GM18861 (cell line): ENCODE measurements around the gene CNEP1R1.
A peak's percentile ranks its signal among the peaks of the same experiment; 100 is the strongest.

Source experiments
- ATAC-seq: cut with Tn5 transposase; IDR thresholded peaks from one replicate; pipeline ENCODE4 v1.9.1; 2021; ENCODE audit not compliant: unreplicated experiment

CNEP1R1 gene

DNA sequence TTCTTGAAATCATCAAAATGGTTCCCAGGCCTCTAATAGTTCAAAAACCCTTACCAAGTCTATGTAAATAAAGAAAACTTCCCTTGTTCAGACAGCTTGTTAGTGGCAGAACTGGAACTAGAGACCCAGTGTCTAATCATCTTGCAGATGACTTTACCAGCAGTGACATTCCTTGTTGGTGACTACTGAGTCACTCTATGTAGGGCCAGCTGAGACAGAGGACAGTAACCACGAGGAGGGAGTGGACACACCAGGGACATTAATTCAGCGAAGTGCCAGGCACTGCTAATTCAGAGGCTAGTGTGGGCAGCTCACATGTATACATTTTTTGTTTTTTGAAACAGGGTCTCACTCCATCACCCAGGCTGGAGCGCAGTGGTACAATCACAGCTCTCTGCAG, 34.6 kb downstream of the CNEP1R1 start:
- no peak for ATAC-seq

DNA sequence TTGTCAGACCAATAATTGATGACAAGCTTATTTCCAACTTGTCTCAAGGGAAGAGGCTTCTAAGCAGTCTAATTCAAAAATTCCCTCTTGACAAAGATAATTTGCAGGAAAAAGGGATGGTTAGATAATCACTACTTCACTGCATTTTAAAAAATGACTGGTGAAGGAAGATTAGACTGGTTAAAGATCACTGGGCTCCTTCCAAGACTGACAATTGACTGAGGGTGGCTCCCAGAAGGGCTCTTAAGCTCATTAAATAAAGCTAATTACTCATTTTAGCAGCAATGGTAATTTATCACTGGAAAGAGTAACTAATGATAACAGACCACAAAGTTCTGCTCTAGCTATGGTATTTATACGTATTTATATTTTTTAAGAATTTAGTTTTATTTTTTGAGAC, 36.3 kb downstream of the CNEP1R1 start:
- no peak for ATAC-seq

GRCh38 chr16:50065241-50065623, 40.2 kb downstream of the CNEP1R1 start:
- ATAC-seq = no peak

- ATAC-seq = peak; percentile 61
Measured at GRCh38 chr16:50065624-50066481, 40.8 kb downstream of the CNEP1R1 start, which contains the start of gene HEATR3. TSS of gene HEATR3 (plus strand) at chr16:50065970. CDS start at chr16:50066132, 162 bp downstream.

DNA sequence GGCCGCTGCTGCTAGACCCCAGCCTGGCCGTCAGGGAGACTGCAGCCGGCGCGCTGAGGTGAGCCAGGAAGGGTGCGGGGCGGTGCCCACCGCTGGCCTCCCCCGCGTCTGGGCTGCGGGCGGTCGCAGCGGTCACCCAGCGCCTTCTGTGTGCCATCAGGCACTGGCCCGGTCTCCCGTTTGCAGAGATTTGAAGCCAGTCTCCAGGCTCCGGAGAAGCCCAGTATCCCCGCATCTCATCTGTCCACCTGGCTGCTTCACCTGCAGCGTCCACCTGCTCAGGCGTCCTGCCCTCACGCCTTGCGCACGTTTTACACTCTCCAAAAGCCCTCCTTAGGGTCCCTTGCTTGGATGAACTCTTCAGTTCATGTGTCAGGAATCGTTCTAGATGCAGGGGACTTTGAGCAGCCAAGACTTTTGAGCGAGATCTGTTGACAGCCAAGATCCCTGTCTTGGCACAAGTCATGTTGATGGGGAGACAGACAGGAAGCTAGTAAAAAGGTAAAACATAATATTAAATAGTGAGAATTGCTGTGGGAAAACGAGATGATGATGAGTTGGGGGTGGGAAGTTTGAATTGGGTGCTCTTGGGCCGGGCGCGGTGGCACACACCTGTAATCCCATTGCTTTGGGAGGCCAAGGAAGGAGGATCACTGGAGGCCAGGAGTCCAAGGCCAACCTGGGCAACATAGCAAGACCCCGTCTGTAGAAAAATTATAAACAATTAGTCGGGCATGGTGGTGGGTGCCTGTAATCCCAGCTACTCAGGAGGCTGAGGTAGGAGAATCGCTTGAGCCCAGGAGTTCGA, 41.7 kb downstream of the CNEP1R1 start:
- ATAC-seq = no peak

- peak; percentile 46 for ATAC-seq
Measured at GRCh38 chr16:50067290-50067853, 42.3 kb downstream of the CNEP1R1 start.

DNA sequence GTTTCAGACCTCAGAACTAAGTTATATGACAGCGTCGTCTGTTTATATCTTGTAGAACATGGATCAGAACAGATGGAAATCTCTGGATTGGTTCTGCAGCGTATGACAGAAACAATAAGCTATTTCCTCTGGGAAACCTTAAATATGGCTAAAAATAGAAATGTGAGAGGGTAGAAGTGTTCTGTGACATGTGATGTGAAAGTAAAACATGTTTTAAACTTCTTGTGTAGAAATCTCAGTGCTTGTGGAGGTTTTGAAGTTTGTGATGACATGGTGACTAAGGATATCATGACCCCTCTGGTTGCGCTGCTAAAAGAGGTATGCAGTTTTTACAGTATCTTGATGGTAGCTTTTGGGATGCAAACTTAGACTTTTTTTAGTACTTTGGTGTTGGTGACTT, 43.5 kb downstream of the CNEP1R1 start:
- no peak for ATAC-seq

GRCh38 chr16:50069060-50069459, 44.0 kb downstream of the CNEP1R1 start:
- no peak for ATAC-seq

DNA sequence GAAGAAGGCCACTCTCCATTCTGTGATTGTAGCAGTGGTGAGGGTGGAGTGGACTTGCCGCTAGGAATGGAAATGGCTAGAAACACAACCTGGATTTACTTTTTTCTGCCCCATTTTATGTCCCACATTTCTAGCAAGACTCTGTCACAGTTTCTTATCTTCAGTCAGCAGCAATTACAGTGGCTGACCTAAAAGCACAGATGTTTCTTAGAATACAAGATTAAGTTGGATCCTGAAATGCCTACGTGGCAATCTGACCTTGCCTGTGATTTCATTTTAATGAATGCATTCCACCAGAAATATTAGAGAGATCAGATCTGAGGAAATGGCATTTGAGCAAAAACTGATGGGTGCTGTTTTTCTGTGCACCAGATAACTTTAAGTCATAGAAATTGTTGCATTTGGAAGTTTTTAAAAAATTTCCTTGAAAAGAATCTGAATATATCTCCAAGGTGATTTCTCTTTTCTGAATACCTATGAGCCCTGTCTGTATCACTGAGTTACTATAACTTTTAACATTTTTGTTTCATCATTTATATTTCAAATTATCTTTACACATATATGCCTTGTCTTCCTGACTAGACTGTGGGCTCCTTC, 46.1 kb downstream of the CNEP1R1 start:
- no peak for ATAC-seq

GRCh38 chr16:50072730-50073129, 47.7 kb downstream of the CNEP1R1 start:
- ATAC-seq = no peak

GRCh38 chr16:50079397-50080140, 54.5 kb downstream of the CNEP1R1 start:
- ATAC-seq = no peak

DNA sequence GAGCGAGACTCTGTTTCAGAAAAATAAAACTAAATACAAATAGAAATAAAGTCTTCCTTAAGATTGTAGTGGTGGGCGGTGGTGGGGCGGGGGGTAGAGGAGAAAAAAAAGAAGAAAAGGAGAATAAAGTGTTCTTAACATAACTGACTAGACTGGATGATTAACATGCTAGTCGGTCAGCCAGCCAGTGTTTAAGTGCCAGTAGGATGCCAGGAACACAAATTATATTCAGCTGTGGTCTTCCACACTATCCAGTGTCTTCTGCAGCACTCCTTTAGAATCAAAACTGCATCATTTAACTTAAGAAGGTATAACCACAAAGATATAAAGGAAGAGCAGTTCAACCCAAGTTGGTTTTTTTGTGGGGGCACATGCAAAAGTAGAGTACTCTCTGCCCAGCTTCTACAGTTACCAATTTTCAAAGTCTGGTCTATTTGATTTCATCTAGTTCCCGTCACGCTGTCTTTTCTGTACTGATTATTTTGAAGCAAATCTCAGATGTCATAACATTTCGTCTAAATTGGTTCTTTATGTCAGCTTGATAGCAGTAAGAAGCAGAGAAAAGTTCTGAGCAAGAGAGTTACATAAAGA, 56.5 kb downstream of the CNEP1R1 start:
- ATAC-seq = no peak

- no peak for ATAC-seq
Measured at GRCh38 chr16:50083996-50084395, 59.0 kb downstream of the CNEP1R1 start.

DNA sequence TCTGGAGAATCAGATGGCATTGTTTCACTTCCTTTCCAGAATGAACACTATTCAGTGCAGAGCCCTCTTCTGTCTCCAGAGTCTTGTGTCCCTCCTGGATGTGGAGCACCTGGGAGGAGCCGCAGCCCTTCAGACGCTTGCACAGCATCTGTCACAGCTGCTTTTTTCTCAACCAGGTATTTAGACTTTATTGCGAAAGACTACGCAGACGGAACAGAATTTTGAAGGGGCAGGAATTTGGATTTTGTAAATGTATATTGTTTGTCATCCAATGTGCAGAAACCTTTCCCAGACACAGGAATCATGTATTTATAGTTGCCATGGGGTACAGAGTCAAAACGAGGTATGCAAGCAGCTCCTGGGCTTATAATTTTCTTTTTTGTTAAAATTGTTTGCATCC, 61.2 kb downstream of the CNEP1R1 start:
- no peak for ATAC-seq
